GM12878 (cell line): Measurements from ENCODE around the gene UBE2F. TPM values are rescaled to one million over a fixed set of nuclear protein-coding genes. Genes with fewer than 3 reads are reported as not detected.
"Not testable (repeated sequence)": the region's sequence is repeated elsewhere in the genome, so short reads cannot be mapped to it uniquely, and the experiment has no call there.

Experiments
- ATAC-seq: fragments of 200-7000 bp; cut with Tn5 transposase; 3 replicates; pipeline ENCODE4 v1.9.1; 2020; ENCODE audit warnings: mild to moderate bottlenecking, moderate library complexity
- BruUV-seq: library from RNA; stranded (reverse); fragments of 400-500 nt; replicated peaks from 2 replicates; lab custom pipeline; 2021; lab: Mats Ljungman, UMichigan
- CTCF ChIA-PET: fragments of 300-600 bp; sonication (Branson Sonifier 250); formaldehyde crosslinking; extraction: SDS; loops from one replicate; lab custom pipeline; 2021; ENCODE audit warnings: inconsistent platforms; lab: Yijun Ruan, JAX
- POLR2A ChIA-PET: fragments of 350-600 bp; formaldehyde crosslinking; extraction: SDS; loops from one replicate; lab custom pipeline; 2021; ENCODE audit warnings: inconsistent platforms; lab: Charles Lee
- RAD21 ChIA-PET: fragments of 300-600 bp; sonication (Branson Sonifier 250); formaldehyde crosslinking; loops from one replicate; lab custom pipeline; 2023; ENCODE audit warnings: antibody characterized with exemption; ENCODE audit not compliant: unreplicated experiment; lab: Charles Lee
- SMC1A ChIA-PET: fragments of 300-600 bp; sonication (Branson Sonifier 250); formaldehyde crosslinking; loops from one replicate; lab custom pipeline; 2023; ENCODE audit not compliant: unreplicated experiment, uncharacterized antibody; lab: Charles Lee
- DNase-seq: peaks from one replicate; pipeline ENCODE4 v3.0.0-alpha.2; 2011; ENCODE audit warnings: low read depth, low spot score
- FAIRE-seq: peaks from 3 replicates; lab custom pipeline; 2011; peaks lifted over from hg19 to GRCh38; lab: Jason Lieb, UNC
- H2AFZ ChIP-seq: 2 replicates; pipeline ENCODE4 v1.6.0; 2011; ENCODE audit warnings: low read depth, low read length, control low read depth; ENCODE audit not compliant: control insufficient read depth
- H3K27ac ChIP-seq: 2 replicates; pipeline ENCODE4 v1.5.1; 2011; ENCODE audit warnings: control low read depth; ENCODE audit not compliant: control insufficient read depth, insufficient read depth
- H3K27me3 ChIP-seq, 2 experiments: replicated peaks in 1 of 2; 2 replicates each; pipeline versions ENCODE4 v1.6.0 to v1.6.1; 2011; ENCODE audit warnings: low read length in 1 of 2; ENCODE audit not compliant: control insufficient read depth in 2 of 2, insufficient read depth in 2 of 2
- H3K36me3 ChIP-seq, 2 experiments: 2 replicates each; pipeline ENCODE4 v1.5.1; 2011; ENCODE audit warnings: low read length in 1 of 2; ENCODE audit not compliant: control insufficient read depth in 2 of 2, insufficient read depth in 2 of 2
- H3K4me1 ChIP-seq: 2 replicates; pipeline ENCODE4 v1.6.1; 2011; ENCODE audit warnings: mild to moderate bottlenecking, low read length, moderate library complexity, mixed read lengths; ENCODE audit not compliant: control insufficient read depth, insufficient read depth
- H3K4me2 ChIP-seq: 2 replicates; pipeline ENCODE4 v1.6.0; 2011; ENCODE audit warnings: control low read depth; ENCODE audit not compliant: control insufficient read depth, insufficient read depth
- H3K4me3 ChIP-seq: fragments of 200-600 bp; sonication (generic); 2 replicates; pipeline ENCODE4 v1.5.1; 2016
- H3K79me2 ChIP-seq: 2 replicates; pipeline ENCODE4 v1.6.0; 2011; ENCODE audit warnings: low read length; ENCODE audit not compliant: control insufficient read depth, insufficient read depth
- H3K9ac ChIP-seq: 2 replicates; pipeline ENCODE4 v1.8.0; 2011; ENCODE audit warnings: low read length, control low read depth, mixed read lengths; ENCODE audit not compliant: control insufficient read depth, insufficient read depth
- H3K9me3 ChIP-seq: replicated peaks from 3 replicates; pipeline ENCODE4 v1.5.1; 2011; ENCODE audit warnings: mild to moderate bottlenecking, low read length; ENCODE audit not compliant: control insufficient read depth, insufficient read depth
- H4K20me1 ChIP-seq: 2 replicates; pipeline ENCODE4 v1.6.0; 2011; ENCODE audit not compliant: control insufficient read depth, insufficient read depth
- ZBTB4 ChIP-seq: fragments of 450-650 bp; formaldehyde crosslinking; IDR thresholded peaks from 2 replicates; pipeline ENCODE4 v1.4.0; 2022; ENCODE audit warnings: mild to moderate bottlenecking, moderate library complexity
- WGBS: methylation state at CpG from one replicate; pipeline ENCODE4 v1.1.6; 2016; ENCODE audit warnings: low lambda C conversion rate; ENCODE audit not compliant: insufficient replicate concordance, insufficient coverage; ENCODE audit errors: missing lambda C conversion rate; 5-methylcytosine and 5-hydroxymethylcytosine counted together
- in situ Hi-C: fragments of 300-500 bp; cut with MboI; formaldehyde crosslinking; loops from 9 replicates; pipeline ENCODE4 v1.14.3; 2018; ENCODE audit warnings: mixed read lengths
- intact Hi-C: fragments of 100-400 bp; cut with micrococcal nuclease; formaldehyde crosslinking; loops from one replicate; pipeline ENCODE4 v1.14.2; 2022; ENCODE audit not compliant: unreplicated experiment
- polyA plus RNA-seq, 11 experiments: library from polyadenylated mRNA; depleted of rRNA in 4 of 11; unstranded in 6 of 11; stranded (reverse) in 5 of 11; fragments of >200 nt; fragmentation: Nextera tagmentation in 4 of 11; fragmentation: Illumina TruSeq in 1 of 11; extraction: Ambion mirVana in 4 of 11; extraction: Trizol in 1 of 11; gene quantifications; 1 replicate in 1 of 11; 2 replicates in 10 of 11; pipeline versions ENCODE4 v1.2.1 to v1.2.3, GENCODE V29; 2011 to 2016; ENCODE audit warnings: inconsistent platforms in 2 of 11, missing spikeins in 2 of 11, low read depth in 1 of 11
- total RNA-seq, 4 experiments: library from RNA; depleted of rRNA in 3 of 4; stranded (reverse); fragments of >200 nt in 3 of 4; fragmentation: Illumina TruSeq in 1 of 4; extraction: Trizol in 1 of 4; gene quantifications; 2 replicates each; pipeline versions ENCODE4 v1.2.1 to v1.2.3, GENCODE V29; 2013 to 2021

The UBE2F gene
- total and polyA plus RNA-seq, 10 of the 15 experiments (the other 5 are each of a cell fraction or from before 2014, with no cell fraction given): 12.3 to 64.4 (median 31.5) TPM

- no peak for TF ChIP-seq ZBTB4
- TF ChIP-seq, all 136 proteins: peak for 0
Observed at GRCh38 chr2:237980751-237981150, 13.9 kb downstream of the UBE2F start (continued).

- H3K36me3 ChIP-seq, H3K9ac ChIP-seq, H3K79me2 ChIP-seq, H3K27ac ChIP-seq, ATAC-seq, H2AFZ ChIP-seq, H3K27me3 ChIP-seq, H3K4me3 ChIP-seq, H3K4me1 ChIP-seq, CTCF ChIA-PET, in situ Hi-C loops, H4K20me1 ChIP-seq, H3K9me3 ChIP-seq, BruUV-seq, FAIRE-seq, H3K4me2 ChIP-seq, DNase-seq, intact Hi-C loops: not testable (repeated sequence)
- POLR2A ChIA-PET: interaction anchor here (0.6 to 0.9 kb wide), 2 partner anchors 11 to 20 kb away, joined by 3 read pairs; no protein-coding TSS in a partner anchor
- RAD21 ChIA-PET: interaction anchor here (0.7 kb wide), 1 partner anchor 13 kb away, joined by 3 read pairs; no protein-coding TSS in a partner anchor
- SMC1A ChIA-PET: interaction anchor here (0.6 to 2.5 kb wide), 3 partner anchors 9 to 17 kb away, joined by 3 to 8 read pairs (median 4); no protein-coding TSS in a partner anchor
- WGBS: 90% methylated on average over 5 of the region's 5 CpGs
Observed at GRCh38 chr2:237981621-237982020, 14.8 kb downstream of the UBE2F start.
